AG09309 (cell line): ENCODE results near the gene TMEM263.

Experiments used
- DNase-seq: peaks from one replicate; pipeline ENCODE4 v3.0.0-alpha.2; 2010; ENCODE audit warnings: low read depth
- H3K4me3 ChIP-seq: 2 replicates; pipeline ENCODE4 v1.5.1; 2011; ENCODE audit warnings: mild to moderate bottlenecking, low read depth, low read length, moderate library complexity; ENCODE audit not compliant: control insufficient read depth
- TF ChIP-seq, protein P1 (sequence below): IDR thresholded peaks from 2 replicates; pipeline ENCODE4 v1.5.1; 2011; ENCODE audit warnings: mild to moderate bottlenecking, low read depth, low read length, inconsistent platforms; ENCODE audit not compliant: insufficient read depth, control insufficient read depth; ENCODE audit errors: missing control alignments

Gene TMEM263

DNA sequence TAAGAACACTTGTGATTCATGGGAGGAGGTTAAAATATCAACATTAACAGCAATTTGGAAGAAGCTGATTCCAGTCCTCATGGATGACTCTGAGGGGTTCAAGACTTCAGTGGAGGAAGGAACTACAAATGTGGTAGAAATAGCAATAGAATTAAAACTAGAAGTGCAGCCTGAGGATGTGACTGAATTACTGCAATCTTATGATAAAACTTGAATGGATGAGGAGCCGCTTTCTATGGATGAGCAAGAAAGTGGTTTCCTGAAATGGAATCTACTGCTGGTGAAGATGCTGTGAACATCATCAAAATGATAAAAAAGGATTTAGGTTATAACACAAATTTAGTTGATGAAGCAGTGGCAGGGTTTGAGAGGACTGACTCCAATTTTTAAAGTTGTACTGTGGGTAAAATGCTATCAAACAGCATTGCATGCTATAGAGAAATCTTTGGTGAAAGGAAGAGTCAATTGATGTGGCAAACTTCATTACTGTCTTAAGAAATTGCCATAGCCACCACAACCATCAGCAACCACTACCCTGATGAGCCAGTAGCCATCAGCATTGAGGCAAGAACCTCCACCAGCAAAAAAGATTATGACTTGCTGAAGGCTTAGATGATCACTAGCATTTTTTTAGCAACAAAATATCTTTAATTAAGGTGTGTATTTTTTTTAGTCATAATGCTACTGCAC, 57.2 kb downstream of the TMEM263 start:
- H3K4me3 ChIP-seq, result no peak overlapping the region
- no peak for DNase-seq
- TF ChIP-seq, protein P1, sequence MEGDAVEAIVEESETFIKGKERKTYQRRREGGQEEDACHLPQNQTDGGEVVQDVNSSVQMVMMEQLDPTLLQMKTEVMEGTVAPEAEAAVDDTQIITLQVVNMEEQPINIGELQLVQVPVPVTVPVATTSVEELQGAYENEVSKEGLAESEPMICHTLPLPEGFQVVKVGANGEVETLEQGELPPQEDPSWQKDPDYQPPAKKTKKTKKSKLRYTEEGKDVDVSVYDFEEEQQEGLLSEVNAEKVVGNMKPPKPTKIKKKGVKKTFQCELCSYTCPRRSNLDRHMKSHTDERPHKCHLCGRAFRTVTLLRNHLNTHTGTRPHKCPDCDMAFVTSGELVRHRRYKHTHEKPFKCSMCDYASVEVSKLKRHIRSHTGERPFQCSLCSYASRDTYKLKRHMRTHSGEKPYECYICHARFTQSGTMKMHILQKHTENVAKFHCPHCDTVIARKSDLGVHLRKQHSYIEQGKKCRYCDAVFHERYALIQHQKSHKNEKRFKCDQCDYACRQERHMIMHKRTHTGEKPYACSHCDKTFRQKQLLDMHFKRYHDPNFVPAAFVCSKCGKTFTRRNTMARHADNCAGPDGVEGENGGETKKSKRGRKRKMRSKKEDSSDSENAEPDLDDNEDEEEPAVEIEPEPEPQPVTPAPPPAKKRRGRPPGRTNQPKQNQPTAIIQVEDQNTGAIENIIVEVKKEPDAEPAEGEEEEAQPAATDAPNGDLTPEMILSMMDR, result no peak

DNA sequence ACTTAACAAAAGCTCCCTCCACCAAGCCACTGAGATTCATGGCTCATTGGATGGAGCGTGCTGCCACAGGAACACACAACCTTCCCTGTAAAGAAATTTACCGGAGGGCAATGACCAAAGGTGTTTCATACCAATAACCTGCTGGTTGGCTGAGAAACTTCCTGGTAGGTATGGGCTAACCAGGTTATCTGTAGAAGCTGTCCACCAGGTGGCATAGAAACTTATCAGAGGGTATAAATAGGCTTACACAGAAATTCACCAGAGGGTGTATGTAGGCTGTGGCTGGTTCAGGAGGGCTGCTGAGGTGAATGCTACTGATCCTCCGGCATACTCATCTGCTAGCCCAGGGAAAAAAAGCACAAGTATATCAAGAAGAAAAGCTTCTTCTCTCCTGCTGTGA, 58.3 kb downstream of the TMEM263 start:
- DNase-seq, result no peak
- TF ChIP-seq, protein P1, result no peak
- H3K4me3 ChIP-seq, result no peak overlapping the region

DNA sequence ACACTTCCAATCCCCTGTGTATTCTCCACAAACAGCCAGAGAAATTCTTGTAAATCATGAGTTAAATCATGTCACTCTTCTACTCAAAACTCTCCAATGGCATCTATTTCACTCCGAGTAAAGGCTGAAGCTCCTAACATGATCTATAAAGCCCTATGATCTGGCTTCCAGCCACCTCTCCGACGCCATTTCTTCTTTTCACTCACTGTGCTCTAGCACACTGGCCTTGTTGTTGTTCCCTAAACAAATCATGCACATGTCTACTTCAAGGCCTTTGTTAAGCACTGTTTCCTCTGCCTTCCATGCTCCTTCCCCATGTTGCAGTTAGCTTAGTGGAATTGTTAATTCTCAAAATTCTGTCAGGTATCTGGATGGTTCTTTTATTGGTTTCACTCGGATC, 61.3 kb downstream of the TMEM263 start:
- H3K4me3 ChIP-seq, result no peak overlapping the region
- TF ChIP-seq, protein P1, result no peak
- DNase-seq, result no peak

DNA sequence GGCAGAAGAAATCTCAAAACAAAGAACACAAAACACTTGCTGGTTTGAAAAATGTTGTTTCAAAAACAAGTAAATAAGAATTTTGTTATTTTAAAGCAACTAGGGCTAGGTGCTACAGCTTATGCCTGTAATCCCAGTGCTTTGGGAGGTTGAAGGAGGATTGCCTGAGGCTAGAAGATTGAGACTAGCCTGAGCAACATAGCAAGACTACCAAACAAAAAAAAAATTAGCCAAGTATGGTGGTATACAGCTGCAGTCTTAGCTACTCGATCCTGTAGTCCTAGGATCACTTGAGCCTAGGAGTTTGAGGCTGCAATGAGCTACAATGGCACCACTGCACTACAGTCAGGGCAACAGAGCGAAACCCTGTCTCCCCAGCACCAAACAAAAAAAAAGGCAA, 63.8 kb downstream of the TMEM263 start:
- TF ChIP-seq, protein P1, result no peak
- no peak for DNase-seq
- H3K4me3 ChIP-seq, result no peak overlapping the region
